Embryonic facial prominence (tissue), 1 donor: ENCODE measurements around the gene FZD10.

ENCODE experiments used
- DNase-seq: peaks from one replicate; pipeline ENCODE4 v3.0.0-alpha.2; 2016; ENCODE audit errors: extremely low spot score

The FZD10 gene

DNA sequence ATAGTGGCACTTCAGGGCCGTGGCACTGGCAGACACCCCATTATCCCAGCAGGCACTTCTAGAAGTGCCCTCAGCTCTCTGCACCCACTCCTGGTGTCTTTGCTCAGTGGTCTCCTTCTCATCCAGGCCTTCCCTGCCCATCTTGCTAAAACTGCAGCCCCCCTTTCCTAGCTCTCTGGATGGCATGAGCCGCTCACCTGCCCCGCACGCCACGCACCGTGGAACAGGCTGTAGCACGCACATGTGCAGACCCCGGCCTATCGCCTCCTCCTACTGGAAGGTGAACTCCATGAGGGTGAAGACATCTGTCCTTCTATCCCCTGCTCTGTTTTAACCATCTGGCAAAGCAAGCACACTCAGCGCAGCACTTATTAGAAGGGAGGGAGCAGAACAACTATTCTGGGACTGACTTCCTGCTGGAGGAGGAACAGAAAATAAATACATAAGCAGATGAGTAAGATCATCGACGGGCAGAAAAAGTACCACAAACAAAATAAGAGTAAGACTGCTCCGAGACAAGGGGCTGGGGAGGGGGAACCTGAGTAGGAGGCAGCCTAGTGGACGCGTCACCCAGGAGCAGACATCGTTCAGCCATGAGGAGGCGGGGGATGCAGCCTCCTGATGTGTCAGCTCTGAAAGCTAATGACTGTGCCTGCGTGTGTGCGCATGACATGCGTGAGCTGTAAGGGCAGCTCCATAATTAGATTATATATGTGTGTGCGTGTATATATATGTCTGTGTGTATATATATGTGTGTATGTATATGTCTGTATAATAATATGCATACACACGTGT, 7.8 kb upstream of the FZD10 start:
- no peak for DNase-seq

DNA sequence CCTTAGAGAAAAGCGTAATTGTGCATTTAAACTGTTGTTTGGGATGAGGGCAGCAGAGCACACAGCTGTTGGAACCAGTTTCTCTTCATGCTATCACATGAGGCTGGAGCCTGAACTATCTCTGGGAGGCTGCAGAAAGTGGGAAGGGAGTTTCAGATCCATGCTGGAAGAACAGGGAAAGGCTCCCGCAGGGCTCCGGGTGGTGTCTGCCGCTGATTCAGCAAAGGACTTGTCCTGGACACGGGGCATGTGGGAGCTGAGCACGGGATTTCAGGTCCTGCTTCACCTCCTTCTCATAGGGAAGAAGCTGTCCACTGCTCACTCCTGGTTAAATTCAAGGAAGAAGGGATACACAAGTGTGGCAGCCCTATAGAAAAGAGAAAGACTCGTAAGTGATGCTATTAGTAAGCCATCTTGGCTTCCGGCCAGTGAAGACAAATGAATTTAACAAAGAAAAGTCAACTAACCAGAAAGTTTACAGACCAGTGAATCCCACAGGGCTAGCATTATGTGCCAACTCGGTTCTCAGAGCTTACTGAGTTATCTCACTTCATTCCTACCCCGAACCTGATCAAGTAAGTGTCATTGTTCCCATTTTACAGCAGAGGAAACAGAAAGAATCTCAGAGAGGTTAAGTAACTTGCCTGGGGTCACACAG, 6.7 kb upstream of the FZD10 start:
- DNase-seq: no peak

DNA sequence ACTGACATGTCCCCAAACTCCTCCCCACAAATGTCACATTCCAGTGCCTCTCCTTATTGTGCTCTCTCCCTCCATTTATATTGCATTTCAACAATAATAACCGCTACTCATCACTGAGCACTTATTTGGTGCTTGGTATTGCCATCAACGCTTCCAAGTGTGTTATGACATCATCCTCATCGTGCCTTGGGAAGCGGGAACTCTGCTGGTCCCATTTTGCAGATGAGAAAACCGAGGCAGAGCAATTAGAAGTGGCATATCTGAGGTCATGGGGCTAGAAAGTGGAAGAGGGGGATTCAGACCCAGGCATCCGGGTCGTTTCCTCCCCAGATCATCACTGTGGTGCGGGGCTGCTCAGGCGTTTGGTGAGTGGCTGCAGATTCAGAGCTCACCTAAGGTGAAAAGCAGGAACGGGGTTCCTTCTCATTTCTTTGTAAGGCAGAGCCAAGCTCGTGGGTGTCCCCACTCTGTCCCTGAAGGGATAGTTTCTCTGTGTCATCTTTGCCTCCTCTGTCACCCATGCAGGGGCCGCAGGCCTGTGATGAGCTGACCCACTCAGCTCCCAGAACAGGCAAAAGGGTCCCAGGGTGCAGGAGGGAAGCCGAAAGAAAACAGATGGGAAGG, 5.5 kb upstream of the FZD10 start:
- no peak for DNase-seq

DNA sequence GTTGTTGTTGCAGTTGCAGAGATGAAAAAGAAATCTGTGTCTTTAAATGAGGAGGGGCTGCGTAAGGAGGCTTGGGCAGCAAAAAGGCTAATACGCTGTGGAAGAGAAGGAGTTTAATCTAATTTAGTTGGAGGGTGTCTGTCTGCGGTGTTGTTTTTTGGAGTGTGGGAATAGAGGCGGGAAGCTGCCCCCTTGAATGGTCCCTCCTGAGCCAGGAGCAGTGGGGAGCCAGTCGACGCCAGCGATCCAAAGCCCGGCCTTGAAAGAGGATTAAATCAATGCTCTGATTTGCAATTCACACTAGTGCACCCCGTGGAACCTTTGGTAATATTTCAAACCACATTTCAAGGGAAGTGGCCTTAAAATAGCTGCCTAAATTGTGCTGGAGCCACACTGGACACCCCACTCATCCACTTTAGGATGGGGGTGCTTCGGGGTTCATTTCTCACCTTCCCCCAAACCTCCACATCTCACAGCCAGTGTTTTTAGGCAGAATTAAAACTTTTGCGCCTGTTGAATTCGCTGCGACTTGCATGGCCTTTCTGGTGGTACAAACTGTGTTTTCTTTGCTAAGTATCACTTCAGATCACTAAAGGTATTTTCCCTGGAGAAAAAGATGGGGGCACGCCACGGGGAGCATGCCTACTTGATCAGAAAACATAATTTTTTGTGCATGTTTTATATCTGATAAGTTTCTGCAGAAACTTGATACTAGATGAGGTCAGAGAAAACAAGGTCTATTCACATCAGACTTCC, 4.1 kb upstream of the FZD10 start:
- DNase-seq: no peak

GRCh38 chr12:130158754-130159059, 3.6 kb upstream of the FZD10 start:
- DNase-seq: no peak

DNA sequence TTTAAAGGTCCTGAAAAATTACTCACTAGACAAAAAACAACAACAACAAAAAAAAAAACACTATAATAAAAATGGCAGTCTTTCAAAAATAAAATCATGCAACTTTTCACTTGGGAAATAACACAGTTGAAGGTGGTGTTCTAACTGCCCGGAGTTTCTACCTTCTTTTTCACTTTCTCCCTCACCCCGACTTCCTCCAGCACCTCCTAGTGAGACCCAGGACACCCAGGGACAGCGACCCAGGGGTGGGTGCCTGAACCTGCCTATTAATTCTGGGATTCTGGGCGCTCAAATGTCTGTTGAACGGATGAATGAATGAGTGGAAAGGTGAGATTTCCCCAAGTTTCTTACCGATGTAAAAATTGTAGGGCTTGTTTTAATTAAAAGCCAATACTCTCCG, 2.0 kb upstream of the FZD10 start:
- no peak for DNase-seq

DNA sequence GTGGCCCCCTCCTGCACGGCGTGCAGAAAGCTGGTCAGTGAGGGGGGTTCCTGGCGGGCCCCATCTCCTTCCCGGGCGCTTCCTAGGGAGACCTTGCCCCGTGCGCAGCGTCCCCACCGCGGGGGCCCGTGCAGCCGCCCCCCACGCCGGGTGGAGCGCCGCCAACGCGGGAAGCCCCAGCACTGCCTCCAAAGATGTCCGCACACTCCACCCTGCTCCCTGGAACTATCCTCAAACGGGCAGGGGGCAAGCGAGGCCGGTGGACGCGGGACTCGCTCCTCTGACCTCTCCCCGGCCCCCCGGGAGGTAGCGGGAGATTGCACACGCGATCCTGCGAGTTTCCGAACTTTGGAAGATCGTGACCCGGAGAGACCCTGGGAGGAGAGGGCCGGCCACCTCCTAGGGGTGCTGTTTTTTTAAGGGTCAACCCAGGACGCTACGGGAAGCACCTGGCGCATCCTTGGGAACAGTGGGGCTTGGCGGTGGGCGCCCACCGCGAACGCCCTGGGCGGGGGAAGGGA, 1.5 kb upstream of the FZD10 start:
- no peak for DNase-seq

DNA sequence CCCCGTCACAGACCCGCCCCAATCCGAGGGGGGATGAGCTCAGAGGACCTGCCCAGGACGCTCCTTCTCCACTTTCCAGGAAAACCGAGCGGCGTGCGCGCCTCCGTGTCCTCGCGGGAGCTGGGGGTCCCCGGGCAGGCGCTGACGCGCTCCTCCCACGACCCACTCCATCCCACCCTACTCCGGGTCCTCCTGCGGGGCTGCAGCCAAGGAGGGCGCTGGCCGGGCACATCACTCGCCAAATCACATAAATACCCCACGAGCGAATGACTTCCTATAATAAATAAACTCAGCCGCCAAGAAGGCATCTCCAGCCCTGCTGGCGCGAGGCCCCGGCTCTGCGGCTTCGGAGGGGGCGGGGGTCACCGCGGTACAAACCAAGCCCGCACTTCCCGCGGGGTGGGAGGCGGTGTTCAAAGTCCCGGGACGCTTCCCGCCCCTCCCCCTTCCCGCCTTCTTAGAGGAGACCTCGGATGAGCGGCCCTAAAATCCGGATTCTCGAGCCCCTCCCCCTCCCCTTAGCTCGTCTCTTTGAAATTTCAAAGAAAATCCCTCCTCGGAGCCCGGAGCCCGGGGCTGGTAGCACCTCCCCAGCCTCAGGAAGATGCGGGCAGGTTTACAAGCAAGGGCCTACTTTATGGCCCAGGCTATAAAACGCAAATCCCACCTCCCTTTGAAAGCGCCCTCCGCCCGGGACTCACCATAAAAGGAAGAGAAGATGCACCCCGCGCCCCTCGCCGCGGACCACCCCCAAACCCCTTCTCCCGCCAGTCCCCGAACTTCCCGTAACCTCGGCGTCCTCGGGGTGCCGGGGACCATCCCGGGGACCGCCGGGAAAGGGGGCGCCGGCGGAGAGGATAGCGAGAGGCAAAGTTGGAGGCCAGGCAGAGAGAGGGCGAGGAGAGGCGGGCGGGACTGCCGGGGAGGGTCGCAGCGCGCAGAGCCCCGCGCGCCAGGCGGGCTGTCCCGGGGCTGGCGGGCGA, 712 bp upstream of the FZD10 start:
- DNase-seq: no peak

DNA sequence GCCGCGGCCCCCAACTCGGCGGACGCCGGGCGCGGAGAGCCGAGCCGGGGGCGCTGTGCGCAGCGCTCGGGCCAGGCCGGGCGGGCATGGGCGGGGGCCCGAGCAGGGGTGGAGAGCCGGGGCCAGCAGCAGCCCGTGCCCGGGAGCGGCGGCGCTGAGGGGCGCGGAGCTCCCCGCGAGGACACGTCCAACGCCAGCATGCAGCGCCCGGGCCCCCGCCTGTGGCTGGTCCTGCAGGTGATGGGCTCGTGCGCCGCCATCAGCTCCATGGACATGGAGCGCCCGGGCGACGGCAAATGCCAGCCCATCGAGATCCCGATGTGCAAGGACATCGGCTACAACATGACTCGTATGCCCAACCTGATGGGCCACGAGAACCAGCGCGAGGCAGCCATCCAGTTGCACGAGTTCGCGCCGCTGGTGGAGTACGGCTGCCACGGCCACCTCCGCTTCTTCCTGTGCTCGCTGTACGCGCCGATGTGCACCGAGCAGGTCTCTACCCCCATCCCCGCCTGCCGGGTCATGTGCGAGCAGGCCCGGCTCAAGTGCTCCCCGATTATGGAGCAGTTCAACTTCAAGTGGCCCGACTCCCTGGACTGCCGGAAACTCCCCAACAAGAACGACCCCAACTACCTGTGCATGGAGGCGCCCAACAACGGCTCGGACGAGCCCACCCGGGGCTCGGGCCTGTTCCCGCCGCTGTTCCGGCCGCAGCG, 639 bp downstream of the FZD10 start:
- no peak for DNase-seq

DNA sequence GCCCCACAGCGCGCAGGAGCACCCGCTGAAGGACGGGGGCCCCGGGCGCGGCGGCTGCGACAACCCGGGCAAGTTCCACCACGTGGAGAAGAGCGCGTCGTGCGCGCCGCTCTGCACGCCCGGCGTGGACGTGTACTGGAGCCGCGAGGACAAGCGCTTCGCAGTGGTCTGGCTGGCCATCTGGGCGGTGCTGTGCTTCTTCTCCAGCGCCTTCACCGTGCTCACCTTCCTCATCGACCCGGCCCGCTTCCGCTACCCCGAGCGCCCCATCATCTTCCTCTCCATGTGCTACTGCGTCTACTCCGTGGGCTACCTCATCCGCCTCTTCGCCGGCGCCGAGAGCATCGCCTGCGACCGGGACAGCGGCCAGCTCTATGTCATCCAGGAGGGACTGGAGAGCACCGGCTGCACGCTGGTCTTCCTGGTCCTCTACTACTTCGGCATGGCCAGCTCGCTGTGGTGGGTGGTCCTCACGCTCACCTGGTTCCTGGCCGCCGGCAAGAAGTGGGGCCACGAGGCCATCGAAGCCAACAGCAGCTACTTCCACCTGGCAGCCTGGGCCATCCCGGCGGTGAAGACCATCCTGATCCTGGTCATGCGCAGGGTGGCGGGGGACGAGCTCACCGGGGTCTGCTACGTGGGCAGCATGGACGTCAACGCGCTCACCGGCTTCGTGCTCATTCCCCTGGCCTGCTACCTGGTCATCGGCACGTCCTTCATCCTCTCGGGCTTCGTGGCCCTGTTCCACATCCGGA, 1.4 kb downstream of the FZD10 start:
- DNase-seq: no peak

DNA sequence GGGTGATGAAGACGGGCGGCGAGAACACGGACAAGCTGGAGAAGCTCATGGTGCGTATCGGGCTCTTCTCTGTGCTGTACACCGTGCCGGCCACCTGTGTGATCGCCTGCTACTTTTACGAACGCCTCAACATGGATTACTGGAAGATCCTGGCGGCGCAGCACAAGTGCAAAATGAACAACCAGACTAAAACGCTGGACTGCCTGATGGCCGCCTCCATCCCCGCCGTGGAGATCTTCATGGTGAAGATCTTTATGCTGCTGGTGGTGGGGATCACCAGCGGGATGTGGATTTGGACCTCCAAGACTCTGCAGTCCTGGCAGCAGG, 1.9 kb downstream of the FZD10 start:
- no peak for DNase-seq

DNA sequence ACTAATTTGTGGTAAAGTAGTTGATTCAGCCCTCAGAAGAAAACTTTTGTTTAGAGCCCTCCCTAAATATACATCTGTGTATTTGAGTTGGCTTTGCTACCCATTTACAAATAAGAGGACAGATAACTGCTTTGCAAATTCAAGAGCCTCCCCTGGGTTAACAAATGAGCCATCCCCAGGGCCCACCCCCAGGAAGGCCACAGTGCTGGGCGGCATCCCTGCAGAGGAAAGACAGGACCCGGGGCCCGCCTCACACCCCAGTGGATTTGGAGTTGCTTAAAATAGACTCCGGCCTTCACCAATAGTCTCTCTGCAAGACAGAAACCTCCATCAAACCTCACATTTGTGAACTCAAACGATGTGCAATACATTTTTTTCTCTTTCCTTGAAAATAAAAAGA, 2.7 kb downstream of the FZD10 start:
- DNase-seq: no peak

DNA sequence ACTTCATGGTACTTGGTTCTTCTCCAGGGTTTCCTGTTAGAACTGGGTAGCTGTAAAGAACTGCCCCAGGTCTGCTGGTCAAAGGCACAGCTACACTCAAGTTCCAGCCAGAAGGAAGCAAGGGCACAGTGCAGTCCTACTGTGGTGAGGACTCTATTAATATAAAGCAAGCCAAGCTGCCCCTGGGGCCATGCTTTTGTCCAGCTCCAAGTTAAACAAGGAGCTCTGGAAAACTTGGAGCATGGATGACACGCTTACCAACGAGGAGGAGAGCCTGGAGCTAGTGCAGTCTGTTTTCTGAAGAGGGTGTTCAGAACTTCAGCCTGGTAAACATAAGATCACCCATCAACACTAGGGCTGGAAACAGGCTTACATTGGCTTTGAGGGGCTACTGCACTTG, 4.0 kb downstream of the FZD10 start:
- DNase-seq: no peak

GRCh38 chr12:130167537-130167936, 5.3 kb downstream of the FZD10 start:
- DNase-seq: no peak

DNA sequence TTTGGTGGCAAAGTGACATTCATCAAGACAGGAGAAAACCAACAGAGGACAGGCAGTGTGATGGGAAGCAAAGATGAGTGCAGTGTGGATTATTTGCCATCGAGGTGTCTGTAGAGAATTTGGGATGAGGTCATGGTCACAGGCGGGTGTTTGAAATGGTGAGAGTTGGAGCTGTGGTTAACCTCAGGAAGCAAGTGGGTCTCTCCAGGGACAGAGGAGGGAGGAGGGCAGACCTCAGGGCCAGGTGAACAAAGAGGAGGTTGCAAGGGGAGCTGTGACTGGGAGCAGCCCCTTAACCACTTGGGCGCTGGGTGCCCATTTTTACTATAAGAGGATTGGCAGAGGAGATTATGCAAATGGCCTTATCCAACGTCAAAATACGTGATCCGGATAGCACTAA, 7.0 kb downstream of the FZD10 start:
- DNase-seq: no peak

- no peak for DNase-seq
These were observed 7.7 kb downstream of the FZD10 start for GRCh38 chr12:130169924-130170323.

GRCh38 chr12:130170611-130171010, 8.3 kb downstream of the FZD10 start:
- DNase-seq: no peak

DNA sequence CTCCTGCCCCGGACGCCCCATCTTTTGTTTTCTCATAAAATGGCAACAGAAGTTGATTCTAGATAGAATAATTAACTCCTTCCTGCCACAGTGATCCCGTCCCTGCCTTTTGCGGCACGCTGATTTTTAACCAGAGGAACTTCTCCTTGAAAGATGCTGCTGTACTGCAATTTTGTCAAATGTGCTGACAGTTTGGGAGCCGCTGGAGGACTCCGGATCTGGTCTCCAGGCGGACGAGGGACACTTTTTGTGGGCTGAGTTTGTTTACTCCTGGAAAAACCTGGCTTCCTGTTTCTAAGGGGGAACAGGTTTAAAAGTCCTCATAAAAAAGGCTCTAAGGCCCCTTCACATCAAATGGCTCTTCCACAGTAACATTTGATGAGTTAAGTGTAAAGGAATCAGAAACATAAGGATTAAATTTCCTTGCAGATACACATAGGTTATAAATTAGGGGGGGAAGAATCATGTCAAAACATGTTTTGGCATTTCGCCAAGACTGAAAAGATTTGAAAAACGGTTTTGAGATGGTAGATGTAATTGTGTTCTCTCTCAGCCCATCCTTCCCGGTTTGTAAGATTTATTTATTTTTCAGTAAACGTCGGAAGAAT, 15.5 kb downstream of the FZD10 start:
- peak; percentile 55 for DNase-seq

GRCh38 chr12:130178282-130178681, 16.0 kb downstream of the FZD10 start:
- no peak for DNase-seq
